GM12872 (cell line): ENCODE data around the gene FHAD1.

Experiments used
- TF ChIP-seq, protein P1 (sequence below): IDR thresholded peaks from 3 replicates; pipeline ENCODE4 v1.5.1; 2011; ENCODE audit warnings: low read depth, mild to moderate bottlenecking, low read length, moderate library complexity; ENCODE audit not compliant: insufficient read depth

Gene FHAD1

DNA sequence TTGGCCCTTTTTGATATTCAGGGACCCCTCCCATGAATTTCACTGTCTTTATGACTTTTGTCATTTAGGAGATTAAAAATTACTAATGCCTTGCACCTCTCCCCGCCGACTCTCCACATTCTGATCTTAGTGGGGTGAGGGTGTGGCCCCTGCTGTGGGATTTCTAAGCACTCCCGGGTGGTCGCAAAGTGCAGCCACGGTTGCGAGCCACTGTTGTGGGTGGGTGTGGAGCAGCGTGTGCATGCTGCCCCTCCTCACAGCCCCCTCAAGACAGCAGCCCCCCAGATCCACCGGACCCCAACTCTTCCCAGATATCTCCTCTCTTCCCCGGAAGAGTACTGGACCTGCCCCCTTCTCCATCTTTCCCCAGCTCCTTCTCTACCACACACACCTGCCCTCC, 96.1 kb downstream of the FHAD1 start:
- TF ChIP-seq, protein P1, sequence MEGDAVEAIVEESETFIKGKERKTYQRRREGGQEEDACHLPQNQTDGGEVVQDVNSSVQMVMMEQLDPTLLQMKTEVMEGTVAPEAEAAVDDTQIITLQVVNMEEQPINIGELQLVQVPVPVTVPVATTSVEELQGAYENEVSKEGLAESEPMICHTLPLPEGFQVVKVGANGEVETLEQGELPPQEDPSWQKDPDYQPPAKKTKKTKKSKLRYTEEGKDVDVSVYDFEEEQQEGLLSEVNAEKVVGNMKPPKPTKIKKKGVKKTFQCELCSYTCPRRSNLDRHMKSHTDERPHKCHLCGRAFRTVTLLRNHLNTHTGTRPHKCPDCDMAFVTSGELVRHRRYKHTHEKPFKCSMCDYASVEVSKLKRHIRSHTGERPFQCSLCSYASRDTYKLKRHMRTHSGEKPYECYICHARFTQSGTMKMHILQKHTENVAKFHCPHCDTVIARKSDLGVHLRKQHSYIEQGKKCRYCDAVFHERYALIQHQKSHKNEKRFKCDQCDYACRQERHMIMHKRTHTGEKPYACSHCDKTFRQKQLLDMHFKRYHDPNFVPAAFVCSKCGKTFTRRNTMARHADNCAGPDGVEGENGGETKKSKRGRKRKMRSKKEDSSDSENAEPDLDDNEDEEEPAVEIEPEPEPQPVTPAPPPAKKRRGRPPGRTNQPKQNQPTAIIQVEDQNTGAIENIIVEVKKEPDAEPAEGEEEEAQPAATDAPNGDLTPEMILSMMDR: no peak

DNA sequence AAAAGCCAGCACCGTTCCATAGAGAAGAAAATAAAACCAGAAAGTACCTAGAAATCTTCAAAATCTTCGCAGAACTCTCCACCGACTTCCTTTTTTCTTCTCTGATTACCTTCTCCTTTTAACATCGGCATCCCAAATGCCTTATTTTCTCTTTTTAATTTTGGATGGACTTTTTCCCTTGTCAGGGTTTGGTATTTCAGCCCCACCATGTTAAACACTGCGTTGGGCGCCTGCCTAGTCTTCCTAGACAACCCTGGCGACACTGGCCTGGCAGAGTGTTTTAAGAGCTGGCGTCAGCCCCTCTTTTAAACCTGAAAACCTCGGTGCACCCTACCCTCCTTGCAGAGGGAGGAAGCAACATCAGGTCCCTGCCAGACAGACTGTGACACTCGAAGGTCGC, 96.7 kb downstream of the FHAD1 start:
- TF ChIP-seq, protein P1: no peak

DNA sequence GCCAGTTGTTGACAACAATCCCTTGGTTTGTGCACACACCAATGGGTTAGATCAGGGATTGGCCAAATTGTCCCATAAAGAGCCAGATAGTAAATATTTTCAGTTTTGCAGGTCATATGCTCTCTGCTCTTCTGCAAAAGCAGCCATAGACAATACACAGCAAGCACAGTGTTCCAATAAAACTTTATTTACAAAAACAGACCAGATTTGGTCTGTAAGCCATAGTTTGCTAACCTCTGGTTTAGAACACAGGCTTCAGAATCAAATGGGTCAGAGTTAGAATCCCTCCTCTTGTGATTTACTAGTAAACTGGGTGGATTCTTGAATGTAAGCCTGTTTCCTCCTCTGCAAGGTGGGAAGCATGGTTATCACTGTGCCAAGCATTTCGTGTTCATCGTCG, 97.4 kb downstream of the FHAD1 start:
- TF ChIP-seq, protein P1: no peak

DNA sequence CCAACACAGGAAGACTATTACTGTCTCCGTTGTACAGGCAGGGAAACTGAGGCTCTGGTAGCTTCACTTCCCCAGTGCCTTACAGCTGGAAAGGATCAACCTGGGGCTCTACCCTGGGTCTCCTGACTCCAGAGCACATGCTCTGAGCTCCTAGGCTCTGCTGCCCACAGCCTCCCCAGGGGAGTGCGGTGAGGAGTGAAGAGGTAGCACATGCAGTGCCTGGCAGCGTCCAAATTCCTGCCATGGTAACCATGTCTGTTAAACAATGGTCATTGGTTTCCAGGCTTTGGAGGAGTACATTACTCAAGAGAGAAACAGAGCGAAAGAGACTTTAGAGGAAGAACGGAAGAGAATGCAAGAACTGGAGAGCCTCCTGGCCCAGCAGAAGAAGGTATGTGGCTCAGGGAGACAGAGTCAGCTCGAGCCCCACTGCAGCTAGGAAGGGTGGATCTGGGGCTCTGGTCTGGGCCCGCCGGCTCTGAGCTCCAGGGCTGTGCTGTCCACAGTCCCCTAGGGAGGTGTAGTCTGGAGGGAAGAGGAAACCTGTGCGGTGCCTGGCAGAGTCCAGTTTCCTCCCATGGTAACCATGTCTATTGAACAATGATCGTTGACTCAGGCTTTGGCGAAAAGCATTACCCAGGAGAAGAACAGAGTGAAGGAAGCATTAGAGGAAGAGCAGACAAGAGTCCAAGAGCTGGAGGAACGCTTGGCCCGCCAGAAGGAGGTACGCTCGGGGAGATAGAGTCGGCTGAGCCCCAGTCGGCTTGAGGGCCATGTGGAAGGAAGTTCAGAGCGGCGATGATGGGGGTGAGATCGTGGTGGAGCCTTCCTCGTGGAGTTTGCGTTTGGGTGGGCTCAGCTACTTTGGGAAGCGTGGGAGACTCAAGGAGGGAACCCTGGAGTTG, 98.0 kb downstream of the FHAD1 start:
- TF ChIP-seq, protein P1: no peak

DNA sequence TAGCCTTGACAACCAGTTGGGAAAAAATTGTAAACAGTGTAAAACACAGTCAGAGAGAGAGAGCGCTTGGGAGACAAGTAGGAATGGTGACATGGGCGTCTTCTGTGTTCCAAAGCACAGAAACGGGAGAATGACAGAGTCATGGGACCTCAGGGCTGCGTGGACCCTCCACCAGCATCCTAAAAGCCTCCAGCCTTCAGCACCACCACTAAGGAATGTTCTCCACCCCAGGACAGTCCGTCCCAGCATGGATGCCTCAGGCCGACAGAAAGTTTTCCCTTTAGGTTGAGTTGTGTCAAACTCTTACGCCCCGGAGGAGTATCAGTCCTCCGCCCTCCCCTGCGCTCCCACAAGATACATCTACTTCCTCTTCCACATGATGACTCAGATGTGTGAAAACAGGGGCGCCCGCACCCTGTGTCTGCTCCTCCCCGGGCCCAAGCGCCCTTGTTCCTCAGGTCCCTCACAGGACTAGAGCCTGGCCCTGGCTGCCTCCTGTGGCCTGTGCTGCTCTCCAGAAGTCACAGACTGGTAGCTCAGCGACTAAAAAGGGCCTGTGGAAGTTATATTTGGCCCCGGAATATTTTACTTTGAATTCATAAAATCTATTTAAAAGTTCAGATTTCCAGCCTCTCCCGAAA, 98.8 kb downstream of the FHAD1 start:
- TF ChIP-seq, protein P1: no peak

DNA sequence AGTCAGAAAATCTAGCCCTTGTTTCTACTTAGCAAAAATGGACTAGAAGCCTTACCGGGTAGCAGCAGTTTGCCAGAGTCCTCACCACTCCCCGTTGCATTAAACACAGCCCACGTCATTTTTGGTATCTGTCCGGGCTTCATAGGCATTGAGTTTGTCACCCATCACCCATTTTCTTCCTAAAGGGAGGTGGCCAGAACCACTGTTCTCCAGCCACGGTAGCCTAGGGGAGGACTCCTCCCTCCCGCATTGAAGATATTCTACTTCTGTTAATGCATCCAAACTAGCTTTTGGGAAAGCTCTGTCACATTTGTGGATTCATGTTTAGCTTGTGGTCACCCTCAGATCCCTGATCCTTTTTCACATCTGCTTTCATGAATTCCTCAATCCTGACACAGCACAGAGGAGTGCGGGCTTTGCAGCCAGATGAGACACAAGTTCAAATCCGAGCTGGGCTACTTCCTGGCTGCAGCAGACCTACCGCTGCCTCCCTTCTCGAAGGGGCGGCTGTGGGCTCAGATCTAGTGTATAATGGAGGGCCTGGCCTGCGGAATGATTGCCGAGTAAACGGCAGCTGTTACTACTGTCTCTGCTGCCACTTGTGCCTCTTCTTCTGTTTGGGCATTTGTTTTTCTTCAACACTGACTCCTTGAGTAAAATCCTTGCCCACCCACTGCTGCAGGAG, 99.5 kb downstream of the FHAD1 start:
- TF ChIP-seq, protein P1: no peak

DNA sequence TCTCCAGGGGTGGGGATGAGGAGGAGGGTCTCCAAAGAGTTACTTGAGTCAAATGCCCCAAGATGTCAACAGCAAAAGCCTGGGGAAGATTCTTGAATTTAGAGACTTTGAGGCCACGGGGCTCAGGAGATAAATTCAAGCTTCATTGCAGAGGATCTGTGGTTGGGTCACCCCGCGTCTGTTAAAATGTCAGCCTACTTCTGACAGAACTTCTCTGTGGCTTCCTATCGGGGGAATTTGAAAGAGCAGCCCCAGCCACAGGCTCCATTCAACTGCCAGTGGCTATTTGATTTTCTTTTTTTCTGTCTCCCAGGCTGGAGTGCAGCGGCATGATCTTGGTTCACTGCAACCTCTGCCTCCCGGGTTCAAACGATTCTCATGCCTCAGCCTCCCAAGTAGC, 100.2 kb downstream of the FHAD1 start:
- TF ChIP-seq, protein P1: no peak
